Measurements from ENCODE around the gene TUBGCP4. TPM values are rescaled to one million over a fixed set of nuclear protein-coding genes. Genes with fewer than 3 reads are reported as not detected.

The TUBGCP4 gene
- polyA plus RNA-seq, 1 experiment = 14.0 TPM

- no peak for TF ChIP-seq CTCF (IDR thresholded peaks at IDR 0.05; ENCODE audit: low read depth, low read length)
- H3K27ac ChIP-seq (ENCODE audit: low read depth, low read length) = no peak overlapping the region
- DNase-seq (ENCODE audit: low read depth, low spot score) = no peak
- CTCF ChIA-PET = no interaction called here
- no peaks in the 10 kb centered on the region for H3K9me3 ChIP-seq (ENCODE audit: control insufficient read depth, insufficient read depth, low read length)
- POLR2A ChIA-PET = no interaction called here
- H3K4me3 ChIP-seq (ENCODE audit: low read depth, low read length) = no peak overlapping the region
- no peaks in the 10 kb centered on the region for H3K27me3 ChIP-seq (ENCODE audit: control insufficient read depth, insufficient read depth, low read length)
Measured at GRCh38 chr15:43403616-43404015, 32.7 kb downstream of the TUBGCP4 start.

GRCh38 chr15:43404130-43404529 lies 33.2 kb downstream of the TUBGCP4 start:
- no peaks in the 10 kb centered on the region for H3K9me3 ChIP-seq (ENCODE audit: control insufficient read depth, insufficient read depth, low read length)
- ChIA-PET POLR2A (no interaction called here), CTCF (no interaction called here)
- no peak overlapping the region for H3K4me3 ChIP-seq (ENCODE audit: low read depth, low read length)
- no peak for DNase-seq (ENCODE audit: low read depth, low spot score)
- TF ChIP-seq CTCF (IDR thresholded peaks at IDR 0.05; ENCODE audit: low read depth, low read length) = no peak
- no peaks in the 10 kb centered on the region for H3K27me3 ChIP-seq (ENCODE audit: control insufficient read depth, insufficient read depth, low read length)
- no peak overlapping the region for H3K27ac ChIP-seq (ENCODE audit: low read depth, low read length)

DNA sequence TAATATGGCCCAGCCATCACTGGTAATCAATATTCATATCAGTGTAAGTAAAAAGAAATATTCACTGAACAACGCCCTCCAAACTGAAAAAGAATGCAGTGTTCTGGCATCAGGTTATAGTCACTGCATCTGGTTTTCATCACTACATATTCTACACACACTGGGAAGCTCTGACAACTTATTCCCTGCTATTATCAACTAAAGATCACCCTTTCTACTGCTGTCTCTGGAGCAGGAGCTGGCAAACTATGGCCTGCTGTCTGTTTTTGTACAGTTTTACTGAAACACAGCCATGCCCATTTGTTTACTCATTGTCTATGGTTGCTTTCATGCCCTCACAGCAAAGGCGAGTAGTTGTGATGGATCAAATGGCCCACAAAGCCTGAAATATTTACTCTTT lies 35.3 kb downstream of the TUBGCP4 start:
- POLR2A ChIA-PET = interaction anchor here (0.5 to 0.6 kb wide), 2 partner anchors 13 to 42 kb away, joined by 3 read pairs; no protein-coding TSS in a partner anchor
- TF ChIP-seq CTCF (IDR thresholded peaks at IDR 0.05; ENCODE audit: low read depth, low read length) = no peak
- Histone ChIP-seq H3K27ac (ENCODE audit: low read depth, low read length) (no peak overlapping the region), H3K4me3 (ENCODE audit: low read depth, low read length) (no peak overlapping the region), H3K9me3 (ENCODE audit: control insufficient read depth, insufficient read depth, low read length) (no peaks in the 10 kb centered on the region), H3K27me3 (ENCODE audit: control insufficient read depth, insufficient read depth, low read length) (no peaks in the 10 kb centered on the region)
- CTCF ChIA-PET = no interaction called here
- no peak for DNase-seq (ENCODE audit: low read depth, low spot score)

- no peak for DNase-seq (ENCODE audit: low read depth, low spot score)
- ChIA-PET CTCF (no interaction called here), POLR2A (interaction anchor here (0.6 kb wide), 1 partner anchor 42 kb away, joined by 3 read pairs; no protein-coding TSS in a partner anchor)
- no peak overlapping the region for H3K27ac ChIP-seq (ENCODE audit: low read depth, low read length)
- H3K9me3 ChIP-seq (ENCODE audit: control insufficient read depth, insufficient read depth, low read length) = no peaks in the 10 kb centered on the region
- TF ChIP-seq CTCF (IDR thresholded peaks at IDR 0.05; ENCODE audit: low read depth, low read length) = no peak
- H3K4me3 ChIP-seq (ENCODE audit: low read depth, low read length) = no peak overlapping the region
- no peaks in the 10 kb centered on the region for H3K27me3 ChIP-seq (ENCODE audit: control insufficient read depth, insufficient read depth, low read length)
Measured at GRCh38 chr15:43406808-43407207, 35.9 kb downstream of the TUBGCP4 start.

- H3K4me3 ChIP-seq (ENCODE audit: low read depth, low read length) = no peak overlapping the region
- POLR2A ChIA-PET = no interaction called here
- no peak for TF ChIP-seq CTCF (IDR thresholded peaks at IDR 0.05; ENCODE audit: low read depth, low read length)
- H3K9me3 ChIP-seq (ENCODE audit: control insufficient read depth, insufficient read depth, low read length) = no peaks in the 10 kb centered on the region
- DNase-seq (ENCODE audit: low read depth, low spot score) = no peak
- H3K27me3 ChIP-seq (ENCODE audit: control insufficient read depth, insufficient read depth, low read length) = no peaks in the 10 kb centered on the region
- CTCF ChIA-PET = no interaction called here
- H3K27ac ChIP-seq (ENCODE audit: low read depth, low read length) = no peak overlapping the region
Measured at GRCh38 chr15:43408789-43409188, 37.9 kb downstream of the TUBGCP4 start.
